ENCODE results near the gene FNTB.
"Not testable (repeated sequence)": the region's sequence is repeated elsewhere in the genome, so short reads cannot be mapped to it uniquely, and the experiment has no call there.

The FNTB gene

DNA sequence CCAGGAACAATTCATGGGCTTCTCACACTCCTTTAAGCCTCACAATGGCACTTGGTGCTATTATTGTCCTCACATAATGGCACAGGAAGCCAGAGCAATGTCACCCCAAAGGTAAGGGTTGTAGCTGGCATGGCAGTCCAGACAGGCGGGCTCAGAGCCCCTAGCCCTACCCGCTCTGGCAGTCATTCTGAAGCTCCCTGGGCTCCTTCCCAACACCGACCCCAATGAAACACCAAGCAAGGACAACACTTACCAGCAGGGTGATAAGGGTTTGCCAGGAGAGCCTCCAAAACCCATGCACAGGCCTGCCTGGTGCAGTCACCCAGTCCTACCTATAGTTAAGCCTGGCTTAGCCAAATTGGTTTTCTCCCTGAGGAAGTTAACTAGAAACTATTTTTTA lies 84.8 kb downstream of the FNTB start:
- intact Hi-C loops (cut with DNase I), result no loop called here
- no peak for DNase-seq

DNA sequence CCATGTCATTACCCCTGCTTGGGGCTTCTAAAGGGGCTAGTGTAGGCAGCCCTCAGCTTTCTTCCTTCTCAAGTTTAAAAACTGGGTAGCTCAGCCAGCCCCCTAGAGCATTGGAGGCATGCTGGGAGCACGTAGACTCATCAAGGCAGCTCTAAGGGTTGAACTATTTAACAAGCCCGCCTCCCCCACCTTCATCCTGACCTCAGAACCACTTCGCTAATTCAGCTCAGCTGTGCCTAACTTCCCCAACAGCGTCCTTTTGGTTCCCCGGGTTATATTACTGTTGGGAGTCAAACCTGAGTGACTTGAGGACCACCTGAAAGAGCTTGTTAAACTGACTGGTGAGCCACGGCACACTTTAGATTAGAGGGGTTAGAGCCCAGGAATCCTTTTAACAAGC lies 85.6 kb downstream of the FNTB start:
- intact Hi-C loops (cut with DNase I), result no loop called here
- DNase-seq, result no peak

DNA sequence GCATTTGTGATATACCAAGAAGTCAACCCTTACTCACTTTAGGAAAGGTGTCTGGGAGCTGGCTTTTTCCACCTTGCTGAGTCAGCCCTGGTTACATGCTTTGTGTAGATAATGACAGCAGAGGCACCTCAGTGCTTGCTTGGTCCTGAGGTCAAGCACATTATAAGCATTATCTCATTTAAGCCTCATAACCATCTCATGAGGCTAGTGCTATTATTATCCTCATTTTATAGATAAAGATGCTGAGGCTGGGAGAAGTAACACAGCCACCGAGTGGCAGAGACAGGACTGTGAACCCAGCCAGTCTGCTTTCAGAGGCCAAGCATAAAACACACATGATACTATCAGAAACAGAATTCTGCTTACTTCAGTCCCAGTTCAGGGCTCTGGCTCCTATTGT lies 86.2 kb downstream of the FNTB start:
- no peak for DNase-seq
- intact Hi-C loops (cut with DNase I), result no loop called here

DNA sequence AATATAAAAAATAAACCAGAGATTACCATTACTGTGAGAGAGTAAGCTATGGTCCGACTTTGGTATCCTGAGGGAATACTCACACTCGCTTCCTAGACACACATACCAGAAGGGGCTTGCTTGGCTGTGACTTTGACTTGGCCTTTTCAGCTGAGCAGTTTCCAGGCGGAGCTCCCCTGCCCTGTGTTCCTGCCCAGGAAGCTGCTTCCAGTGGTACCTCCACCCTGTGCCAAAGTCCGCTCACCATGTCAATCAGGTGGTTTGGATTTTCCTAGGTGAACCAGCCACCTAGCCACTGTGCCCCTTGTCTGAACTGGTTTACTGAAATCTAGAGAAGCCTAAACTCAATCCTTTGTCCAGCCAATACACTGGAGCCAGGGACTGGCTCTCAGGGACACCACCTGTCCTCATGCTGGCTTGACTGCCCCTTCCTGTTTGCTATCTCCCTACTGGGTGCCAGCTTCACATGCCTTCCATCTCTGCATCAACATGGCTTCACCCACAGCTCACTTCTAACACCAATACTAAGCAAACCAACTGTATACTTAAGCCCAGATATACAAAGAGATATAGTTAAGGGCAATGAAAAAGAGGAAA lies 87.0 kb downstream of the FNTB start:
- intact Hi-C loops (cut with DNase I), result no loop called here
- DNase-seq, result no peak

DNA sequence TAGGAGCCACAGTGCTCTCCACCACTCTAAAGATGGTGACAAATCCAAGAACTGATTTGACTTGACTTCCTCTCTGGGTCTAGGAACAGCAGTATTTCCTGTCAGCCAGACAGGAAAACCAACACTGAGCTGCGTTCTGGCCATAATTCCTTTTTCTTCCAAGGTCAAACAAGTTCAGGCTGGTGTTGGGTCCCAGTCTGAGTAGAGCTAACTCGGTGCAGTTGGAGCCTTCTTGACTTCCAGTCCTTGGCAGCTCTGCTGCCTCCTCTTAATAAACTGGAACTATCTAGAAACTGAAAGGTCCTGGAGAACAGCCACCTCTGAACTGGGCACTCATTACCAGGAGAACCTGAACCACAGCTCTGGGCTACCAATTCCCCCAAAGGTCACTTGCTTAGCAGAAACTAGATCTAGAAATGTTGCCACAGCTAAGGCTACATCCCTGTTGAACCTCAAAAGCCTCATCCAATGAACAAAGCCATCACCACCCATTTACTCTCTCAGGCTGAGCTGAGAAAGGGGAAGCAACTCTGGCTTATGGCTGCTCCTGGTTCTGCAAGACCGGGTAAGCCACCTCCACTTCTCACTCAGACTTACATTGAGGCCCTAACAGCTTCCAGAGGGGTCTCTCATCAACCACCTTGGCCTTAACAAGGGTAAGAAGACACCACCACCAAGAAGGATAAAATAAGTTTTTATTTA lies 87.9 kb downstream of the FNTB start:
- intact Hi-C loops (cut with DNase I), result no loop called here
- no peak for DNase-seq

DNA sequence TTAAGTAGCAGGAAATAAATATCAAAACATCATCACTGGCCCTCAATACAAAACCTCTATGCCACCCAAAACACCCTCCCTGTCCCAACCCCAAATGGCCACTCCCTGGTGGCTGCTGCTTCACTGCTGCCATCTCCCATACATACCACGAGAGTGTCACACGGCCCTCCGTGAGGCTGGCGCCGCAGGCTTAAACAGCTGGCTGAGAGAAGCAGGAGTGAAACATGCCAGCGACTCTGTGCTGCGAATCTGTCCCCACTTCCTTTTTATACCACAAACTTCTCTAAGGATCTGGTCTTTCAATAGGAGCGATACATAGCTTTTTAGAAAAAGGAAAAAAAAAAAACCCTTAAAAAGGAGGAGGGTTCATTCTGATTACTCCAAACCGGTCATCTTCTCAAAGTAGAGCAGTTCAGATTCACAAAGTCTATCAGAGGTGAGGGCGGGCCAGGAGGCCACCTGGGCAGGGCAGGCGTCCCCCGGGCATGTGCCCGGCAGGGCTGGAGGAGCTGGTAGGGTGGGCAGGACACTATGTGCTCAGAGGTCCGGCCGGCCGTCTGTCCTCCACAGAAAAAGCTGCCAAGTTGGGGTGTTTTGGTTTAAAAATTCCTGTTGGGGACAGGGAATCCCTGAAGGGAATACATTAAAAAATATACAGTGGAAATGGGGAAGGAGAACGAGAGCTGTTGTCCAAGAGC lies 89.1 kb downstream of the FNTB start:
- DNase-seq, result peak in 5 of 42 donors; percentile 18 to 50 (median 33)
- intact Hi-C loops (cut with DNase I), result no loop called here

DNA sequence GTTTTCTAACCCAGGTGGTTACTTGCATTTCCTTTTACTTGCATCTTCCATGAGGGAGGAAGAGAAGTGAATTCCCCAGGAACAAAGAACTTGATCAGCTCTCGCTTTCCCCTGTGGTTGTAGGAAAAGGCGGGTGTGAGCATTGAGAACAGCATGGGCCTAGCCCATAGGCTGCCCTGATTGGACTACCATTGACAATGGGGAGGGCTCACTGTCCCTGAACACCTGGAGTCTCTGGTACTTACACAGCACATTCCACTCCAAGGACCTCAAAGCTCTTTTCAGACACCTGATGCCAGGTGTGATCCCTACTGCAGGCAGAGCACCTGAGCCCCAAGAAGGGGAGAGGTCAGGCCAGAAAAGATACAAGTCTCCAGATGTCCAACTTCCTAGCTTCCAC lies 90.6 kb downstream of the FNTB start:
- no peak for DNase-seq
- intact Hi-C loops (cut with DNase I), result no loop called here

DNA sequence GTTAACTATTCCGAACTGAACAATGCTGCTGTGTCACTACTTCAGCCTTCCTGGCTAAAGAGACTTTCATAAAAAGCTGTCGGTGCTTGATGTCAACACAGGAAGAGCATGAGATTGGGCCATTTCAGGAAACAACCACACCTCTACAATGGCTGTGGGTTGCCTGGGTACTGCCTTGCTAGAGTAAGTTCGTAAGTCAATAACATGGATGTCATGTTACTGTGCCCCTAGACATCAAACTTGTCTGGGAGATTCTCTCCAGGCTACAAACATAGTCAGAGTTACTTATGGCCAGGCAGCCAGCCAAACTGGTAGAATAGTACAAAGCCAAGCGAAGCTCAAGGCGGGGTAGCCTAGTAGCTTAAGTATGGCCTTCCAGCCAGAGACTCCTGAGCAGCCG lies 92.5 kb downstream of the FNTB start:
- intact Hi-C loops (cut with DNase I), result no loop called here
- DNase-seq, result no peak

DNA sequence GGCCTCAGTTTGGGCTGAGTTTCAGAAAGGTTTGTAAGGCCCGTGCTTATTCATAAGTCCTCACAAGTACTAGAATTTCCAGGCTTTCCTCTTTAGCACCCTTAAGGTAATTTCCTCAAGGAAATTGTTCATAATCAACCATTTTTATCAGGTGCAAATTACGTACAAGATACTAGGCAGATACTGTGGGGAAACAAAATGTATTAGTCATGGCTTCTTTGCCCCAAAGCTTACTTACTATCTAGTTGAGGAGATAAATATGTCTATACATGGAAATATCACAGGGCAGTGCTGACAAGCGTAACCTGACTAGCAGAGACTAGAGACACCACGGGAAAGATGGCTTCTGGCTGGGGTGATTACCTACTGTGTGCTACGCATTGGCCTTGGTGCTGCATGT lies 93.1 kb downstream of the FNTB start:
- no peak for DNase-seq
- intact Hi-C loops (cut with DNase I), result no loop called here

DNA sequence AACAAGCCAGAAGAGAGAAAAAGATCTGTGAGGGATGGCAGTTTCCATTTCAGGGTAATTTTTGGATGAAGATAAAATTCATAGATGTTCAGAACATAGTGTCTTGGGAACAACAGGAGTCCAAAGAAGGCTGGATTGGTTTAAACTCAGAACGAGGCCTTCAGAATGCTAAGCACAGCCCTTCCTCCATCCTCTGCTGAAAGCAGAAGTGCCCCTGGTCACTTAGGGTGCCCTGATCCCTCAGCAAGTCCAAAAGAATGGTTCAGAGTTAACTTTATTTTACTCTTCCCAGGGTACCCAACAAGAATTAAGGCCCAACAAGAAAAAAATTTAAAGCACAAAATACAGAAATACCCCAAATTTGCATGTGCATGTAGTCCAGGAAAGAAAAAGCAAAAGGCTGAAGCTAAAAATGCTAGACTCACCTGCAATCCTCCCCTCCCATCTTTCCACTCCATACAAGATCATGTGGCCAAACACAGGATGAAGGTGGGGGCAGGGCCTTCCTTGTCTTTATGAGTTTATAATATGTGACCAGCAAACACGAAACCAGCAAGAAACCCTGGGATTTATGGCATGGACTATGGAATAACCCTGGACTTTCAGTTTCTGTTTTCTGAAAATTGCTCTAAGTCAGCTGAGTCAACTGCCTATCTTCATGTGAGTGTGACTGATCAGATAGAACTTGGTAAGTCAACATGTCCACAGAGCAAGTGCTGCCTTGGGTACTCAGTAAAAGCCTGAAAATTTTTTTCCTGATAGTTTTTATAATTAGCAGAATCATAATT lies 94.5 kb downstream of the FNTB start:
- intact Hi-C loops (cut with DNase I), result no loop called here

DNA sequence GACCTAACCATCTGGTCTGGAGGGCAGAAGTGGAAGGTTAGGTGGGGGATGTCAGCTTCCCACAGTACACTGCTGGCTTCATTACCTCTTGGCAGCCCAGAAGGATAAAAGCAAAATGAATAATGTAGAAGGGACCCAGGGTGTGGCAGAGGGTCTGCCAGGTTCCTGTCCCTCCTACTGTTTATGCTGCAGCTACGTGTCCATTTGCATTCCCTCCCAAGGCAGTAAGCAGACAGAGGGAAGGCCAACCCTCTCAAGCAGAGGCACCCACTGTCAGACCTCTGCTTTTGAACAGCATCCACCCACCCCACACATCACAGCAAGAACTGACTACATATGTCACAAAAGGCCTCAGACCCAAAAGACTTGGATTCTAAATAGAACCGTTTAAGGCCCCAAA lies 96.2 kb downstream of the FNTB start:
- intact Hi-C loops (cut with DNase I), result no loop called here
- DNase-seq, result no peak

More for the DNA sequence above, 94.5 kb downstream of the FNTB start:
- no peak for DNase-seq

DNA sequence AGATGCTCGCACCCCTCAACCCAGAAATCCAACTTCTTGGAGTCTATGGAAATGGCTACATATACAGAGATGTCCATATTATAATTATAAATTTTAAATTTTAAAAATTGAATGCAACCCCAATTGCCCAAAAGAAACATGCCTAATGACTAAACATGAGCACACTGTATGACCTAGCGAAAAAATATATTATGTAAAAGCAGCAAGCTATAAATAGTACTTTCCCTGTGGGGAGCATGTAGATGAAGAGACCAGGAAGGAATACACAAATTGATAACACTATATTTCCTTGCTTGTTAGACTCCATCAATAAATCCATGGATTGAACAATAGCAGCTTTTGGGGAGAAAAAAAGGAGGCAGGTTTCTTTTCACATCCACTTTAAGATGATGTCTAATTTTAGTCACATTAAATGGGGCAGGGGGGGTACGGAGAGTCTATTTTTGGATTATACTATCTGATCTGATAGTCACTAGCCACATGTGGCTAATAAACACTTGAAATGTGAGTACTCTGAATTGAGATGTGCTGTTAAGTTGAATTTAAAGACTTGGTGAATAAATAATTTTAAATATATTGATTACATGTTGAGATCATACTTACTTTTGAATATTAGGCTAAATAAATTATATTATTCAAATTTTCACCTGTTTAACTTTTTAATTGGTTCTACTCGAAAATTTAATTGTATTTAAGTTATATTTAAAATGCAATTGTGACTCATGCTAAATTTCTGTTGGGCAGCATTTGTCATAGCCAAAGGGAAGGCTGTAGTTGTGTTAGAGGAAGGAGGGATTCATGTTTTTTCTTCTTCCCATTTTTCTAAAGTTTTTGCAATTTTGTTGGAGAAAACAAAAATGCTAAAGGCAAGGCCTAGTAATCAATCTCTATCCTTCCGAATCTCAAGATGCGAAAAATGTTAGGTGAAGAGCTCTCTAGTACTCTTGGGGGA lies 98.1 kb downstream of the FNTB start:
- intact Hi-C loops (cut with DNase I), result no loop called here
- DNase-seq, result no peak

DNA sequence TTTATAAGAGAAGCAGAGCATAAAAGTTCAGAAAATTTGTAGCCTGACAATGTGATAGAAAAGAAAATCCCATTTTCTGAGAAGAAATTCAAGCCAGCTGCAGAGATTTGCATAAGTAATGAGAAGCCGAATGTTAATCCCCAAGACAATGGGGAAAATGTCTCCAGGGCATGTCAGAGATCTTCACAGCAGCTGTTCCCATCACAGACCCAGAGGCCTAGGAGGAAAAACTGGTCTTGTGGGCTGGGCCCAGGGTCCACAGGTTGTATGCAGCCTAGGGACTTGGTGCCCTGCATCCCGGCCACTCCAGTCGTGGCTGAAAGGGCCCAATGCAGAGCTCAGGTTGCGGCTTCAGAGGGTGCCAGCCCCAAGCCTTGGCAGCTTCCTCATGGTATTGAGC lies 100.0 kb downstream of the FNTB start:
- intact Hi-C loops (cut with DNase I); DNase-seq: not testable (repeated sequence)

DNA sequence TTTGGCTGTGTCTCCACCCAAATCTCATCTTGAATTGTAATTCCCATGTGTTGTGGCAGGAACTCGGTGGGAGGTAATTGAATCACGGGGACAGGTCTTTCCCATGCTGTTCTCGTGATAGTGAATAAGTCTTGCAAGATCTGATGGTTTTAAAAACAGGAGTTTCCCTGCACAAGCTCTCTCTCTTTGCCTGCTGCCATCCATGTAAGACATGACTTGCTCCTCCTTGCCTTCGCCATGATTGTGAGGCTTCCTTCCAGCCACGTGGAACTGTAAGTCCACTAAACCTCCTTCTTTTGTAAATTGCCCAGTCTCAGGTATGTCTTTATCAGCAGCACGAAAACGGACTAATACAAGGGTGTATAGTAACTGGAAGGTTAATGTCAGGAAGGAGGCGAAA lies 101.1 kb downstream of the FNTB start:
- intact Hi-C loops (cut with DNase I); DNase-seq: not testable (repeated sequence)

DNA sequence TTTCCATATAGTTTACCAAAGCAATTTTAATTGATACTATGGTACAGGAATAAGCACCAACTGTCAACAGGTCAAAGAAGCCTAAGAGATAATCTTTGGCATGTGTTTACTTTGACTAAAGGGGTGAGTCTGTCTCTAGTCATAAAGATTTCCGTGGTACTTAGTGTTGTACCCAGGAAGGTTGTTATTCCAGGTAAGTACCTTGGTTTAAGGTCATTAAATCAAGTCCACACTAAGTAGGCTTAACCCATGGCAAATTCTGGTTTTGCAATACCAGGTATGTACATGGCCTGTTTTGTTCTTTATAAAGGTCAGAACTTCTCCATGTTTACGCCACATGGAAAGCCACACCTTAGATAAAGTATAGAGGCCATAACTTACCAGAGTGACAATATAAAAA lies 105.7 kb downstream of the FNTB start:
- no peak for DNase-seq
- intact Hi-C loops (cut with DNase I), result no loop called here

DNA sequence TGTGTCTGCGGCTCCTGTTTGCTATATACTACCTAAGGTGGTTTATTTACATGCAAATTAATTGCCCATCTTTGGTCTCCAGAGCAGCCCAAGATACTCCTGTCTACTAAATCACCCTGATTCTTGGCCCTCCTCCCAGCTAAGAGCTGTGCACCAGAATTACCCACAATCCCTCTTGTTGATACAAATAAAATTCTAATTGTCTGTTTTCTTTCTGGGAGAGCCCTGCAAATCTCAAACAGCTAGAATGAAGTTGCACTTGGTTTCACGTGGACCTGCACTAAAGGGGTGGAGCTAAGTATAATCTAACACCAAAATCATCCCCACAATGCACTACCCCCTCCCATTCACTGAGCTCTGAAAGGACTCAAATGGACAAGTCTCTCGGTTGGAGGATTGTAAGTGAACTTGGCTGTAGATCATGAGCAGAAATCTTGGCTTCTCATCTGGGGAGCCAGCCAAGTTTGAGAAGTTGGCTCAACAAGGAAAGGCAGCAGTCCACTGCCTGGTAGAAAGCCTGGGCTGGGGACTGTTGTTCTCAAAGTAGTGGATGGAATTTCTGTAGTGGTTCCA lies 109.0 kb downstream of the FNTB start:
- peak in 36 of 42 donors; percentile 14 to 82 (median 54) for DNase-seq
- intact Hi-C loops (cut with DNase I), result no loop called here

DNA sequence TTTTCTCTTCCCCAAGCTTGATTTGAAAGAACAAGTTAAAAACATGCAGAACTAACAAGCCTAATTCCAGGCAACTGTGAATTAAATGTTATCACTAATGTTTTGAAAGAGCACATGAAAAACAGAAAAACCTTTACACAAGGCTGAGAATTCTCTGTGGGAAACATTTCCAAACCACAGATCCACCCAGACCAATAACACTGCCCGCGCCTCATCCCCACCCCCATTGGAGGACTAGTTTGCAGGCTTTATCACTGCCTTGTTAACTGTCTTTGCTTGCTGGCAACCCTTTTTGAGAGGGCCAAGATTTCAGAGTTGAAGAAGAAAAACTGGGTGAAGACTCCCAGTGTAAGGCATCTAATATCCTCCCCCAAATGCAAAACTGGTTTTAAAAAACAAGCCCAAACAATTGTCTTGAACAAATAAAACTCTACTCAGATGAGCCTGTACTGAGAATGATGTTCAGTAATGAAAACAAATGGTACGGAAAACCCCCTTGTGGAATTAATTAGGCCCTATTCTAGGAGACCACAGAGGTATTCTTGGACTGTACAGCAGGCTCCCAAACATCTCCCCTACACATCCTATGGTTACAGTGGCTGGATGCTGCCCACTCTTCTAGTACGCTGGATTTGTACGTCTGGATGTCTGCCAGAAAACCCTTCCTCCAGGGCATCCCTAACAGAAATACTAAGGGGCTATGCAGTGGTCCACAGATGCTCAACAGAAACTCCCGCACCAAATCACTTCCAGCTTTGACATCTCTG lies 109.8 kb downstream of the FNTB start:
- DNase-seq, result no peak
- intact Hi-C loops (cut with DNase I), result no loop called here

DNA sequence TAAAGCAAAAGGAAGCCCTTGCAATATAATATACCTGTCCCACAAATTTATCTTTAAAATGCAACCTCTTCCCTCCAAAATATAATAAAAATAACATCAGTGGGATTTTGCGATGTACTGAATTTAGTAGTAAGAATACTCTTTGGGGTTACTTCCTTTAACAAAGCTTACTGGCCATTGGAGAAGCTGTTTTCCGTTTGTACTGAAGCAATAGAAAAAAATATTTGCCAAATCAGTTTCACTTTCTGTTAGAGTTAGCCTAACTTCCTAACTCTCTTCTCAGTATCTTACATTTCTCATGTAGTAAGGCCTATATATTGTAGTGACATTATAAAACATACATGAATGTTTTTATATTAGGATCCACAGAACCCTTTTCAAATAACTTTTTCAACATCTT lies 111.9 kb downstream of the FNTB start:
- DNase-seq, result no peak
- intact Hi-C loops (cut with DNase I), result no loop called here

All from head of caudate nucleus (tissue), 42 donors.